ENCODE results near the gene APLP2.
"Not testable (repeated sequence)": the region's sequence is repeated elsewhere in the genome, so short reads cannot be mapped to it uniquely, and the experiment has no call there.

Gene APLP2

GRCh38 chr11:130069659-130070108, at the start of gene APLP2:
APLP2 (plus strand) TSS chr11:130069894; CDS start chr11:130069978, 84 bp downstream.
- peak; percentile 94 to 98 (median 94) for DNase-seq (ENCODE audit: low read depth in 3 of 3)

GRCh38 chr11:130020323-130020722, 49.4 kb upstream of the APLP2 start:
- DNase-seq (ENCODE audit: low read depth in 3 of 3) = no peak

- DNase-seq (ENCODE audit: low read depth in 3 of 3) = not testable (repeated sequence)
These were observed 48.1 kb upstream of the APLP2 start for GRCh38 chr11:130021606-130022005.

GRCh38 chr11:130022799-130023198, 46.9 kb upstream of the APLP2 start:
- DNase-seq (ENCODE audit: low read depth in 3 of 3) = no peak

GRCh38 chr11:130023204-130023603, 46.5 kb upstream of the APLP2 start:
- no peak for DNase-seq (ENCODE audit: low read depth in 3 of 3)

- DNase-seq (ENCODE audit: low read depth in 3 of 3) = no peak
These were observed 45.3 kb upstream of the APLP2 start for GRCh38 chr11:130024361-130024760.

- no peak for DNase-seq (ENCODE audit: low read depth in 3 of 3)
These were observed 44.3 kb upstream of the APLP2 start for GRCh38 chr11:130025371-130025770.

- no peak for DNase-seq (ENCODE audit: low read depth in 3 of 3)
These were observed 40.6 kb upstream of the APLP2 start for GRCh38 chr11:130029137-130029536.

- no peak for DNase-seq (ENCODE audit: low read depth in 3 of 3)
These were observed 38.6 kb upstream of the APLP2 start for GRCh38 chr11:130031056-130031455.

- DNase-seq (ENCODE audit: low read depth in 3 of 3) = no peak
These were observed 37.7 kb upstream of the APLP2 start for GRCh38 chr11:130031945-130032344.

GRCh38 chr11:130032931-130033330, 36.8 kb upstream of the APLP2 start:
- DNase-seq (ENCODE audit: low read depth in 3 of 3) = no peak

GRCh38 chr11:130034236-130034635, 35.5 kb upstream of the APLP2 start:
- DNase-seq (ENCODE audit: low read depth in 3 of 3) = no peak

- DNase-seq (ENCODE audit: low read depth in 3 of 3) = no peak
These were observed 32.6 kb upstream of the APLP2 start for GRCh38 chr11:130037058-130037457.

GRCh38 chr11:130037881-130038585, 31.7 kb upstream of the APLP2 start:
- DNase-seq (ENCODE audit: low read depth in 3 of 3) = no peak

GRCh38 chr11:130040281-130040940, 29.3 kb upstream of the APLP2 start:
- no peak for DNase-seq (ENCODE audit: low read depth in 3 of 3)

GRCh38 chr11:130042093-130042591, 27.6 kb upstream of the APLP2 start:
- no peak for DNase-seq (ENCODE audit: low read depth in 3 of 3)

GRCh38 chr11:130043575-130043974, 26.1 kb upstream of the APLP2 start:
- DNase-seq (ENCODE audit: low read depth in 3 of 3) = no peak

- no peak for DNase-seq (ENCODE audit: low read depth in 3 of 3)
These were observed 22.6 kb upstream of the APLP2 start for GRCh38 chr11:130047141-130047540.

GRCh38 chr11:130049328-130049771, 20.3 kb upstream of the APLP2 start:
- DNase-seq (ENCODE audit: low read depth in 3 of 3) = no peak

- no peak for DNase-seq (ENCODE audit: low read depth in 3 of 3)
These were observed 19.4 kb upstream of the APLP2 start for GRCh38 chr11:130050257-130050656.

GRCh38 chr11:130051082-130051481, 18.6 kb upstream of the APLP2 start:
- no peak for DNase-seq (ENCODE audit: low read depth in 3 of 3)

GRCh38 chr11:130052567-130052966, 17.1 kb upstream of the APLP2 start:
- DNase-seq (ENCODE audit: low read depth in 3 of 3) = no peak

GRCh38 chr11:130054966-130055365, 14.7 kb upstream of the APLP2 start:
- DNase-seq (ENCODE audit: low read depth in 3 of 3) = no peak
